ENCODE results near the gene ZNF101. TPM values are rescaled to one million over a fixed set of nuclear protein-coding genes. Genes with fewer than 3 reads are reported as not detected.
"Not testable (repeated sequence)": the region's sequence is repeated elsewhere in the genome, so short reads cannot be mapped to it uniquely, and the experiment has no call there.

Gene ZNF101
- total RNA-seq, 1 experiment from 2014 or later, result 51.4 TPM

GRCh38 chr19:19677579-19677978 is 8.9 kb downstream of the ZNF101 start (continued):
- TF ChIP-seq PRDM15 (CRISPR knock-in tag; IDR thresholded peaks at IDR 0.05) (no peak), CDX4 (CRISPR knock-in tag; IDR thresholded peaks at IDR 0.05; ENCODE audit: borderline replicate concordance) (no peak), IRF2 (CRISPR knock-in tag; IDR thresholded peaks at IDR 0.05; ENCODE audit: borderline replicate concordance, low read depth) (no peak), HMGXB4 (CRISPR knock-in tag; IDR thresholded peaks at IDR 0.05) (no peak), ELF4 (CRISPR knock-in tag; IDR thresholded peaks at IDR 0.05; ENCODE audit: low read depth) (no peak), RELA (CRISPR knock-in tag; IDR thresholded peaks at IDR 0.05; ENCODE audit: borderline replicate concordance) (no peak), ZNF263 (CRISPR knock-in tag; IDR thresholded peaks at IDR 0.05; ENCODE audit: low read depth) (no peak), ZNF416 (CRISPR knock-in tag; IDR thresholded peaks at IDR 0.05) (no peak)

- Mint-ChIP-seq H3K9me3 (peaks cover 8% of the 10 kb centered on the region), H3K36me3 (peaks cover 83% of the 10 kb centered on the region), H3K4me1 (0 out of 2 replicates have a peak, but pooled peaks cover 3% of the 10 kb centered on the region), H3K27me3 (ENCODE audit: low read depth) (no peaks in the 10 kb centered on the region), H3K4me3 (no peak overlapping the region), H3K27ac (no peak overlapping the region)
- ChIA-PET POLR2A (no interaction called here), CTCF (no interaction called here)
- no peak for TF ChIP-seq ATF3 (CRISPR knock-in tag; conservative IDR thresholded peaks at IDR 0.05)
- no peak for TF ChIP-seq HMGA2 (CRISPR knock-in tag; IDR thresholded peaks at IDR 0.05)
- TF ChIP-seq ZNF121 (CRISPR knock-in tag; IDR thresholded peaks at IDR 0.05), result no peak
- TF ChIP-seq ZNF512 (CRISPR knock-in tag; IDR thresholded peaks at IDR 0.05; ENCODE audit: borderline replicate concordance), result no peak
- no peak for TF ChIP-seq RORB (CRISPR knock-in tag; IDR thresholded peaks at IDR 0.05)
- TF ChIP-seq ZBTB21 (CRISPR knock-in tag; IDR thresholded peaks at IDR 0.05; ENCODE audit: borderline replicate concordance), result no peak
- TF ChIP-seq PRRX2 (CRISPR knock-in tag; IDR thresholded peaks at IDR 0.05), result no peak
- TF ChIP-seq PREB (CRISPR knock-in tag; IDR thresholded peaks at IDR 0.05; ENCODE audit: borderline replicate concordance), result no peak
- TF ChIP-seq TEAD1 (CRISPR knock-in tag; IDR thresholded peaks at IDR 0.05), result no peak
- TF ChIP-seq CREB1 (CRISPR knock-in tag; IDR thresholded peaks at IDR 0.05), result no peak
- ATAC-seq (no peak), DNase-seq (ENCODE audit: low spot score) (peak; percentile 1)
Observed at GRCh38 chr19:19679176-19680073, 10.8 kb downstream of the ZNF101 start.

GRCh38 chr19:19686119-19686518 is 17.5 kb downstream of the ZNF101 start:
- H3K4me3 Mint-ChIP-seq; H3K9me3 Mint-ChIP-seq; DNase-seq (ENCODE audit: low spot score); H3K27ac Mint-ChIP-seq; H3K27me3 Mint-ChIP-seq (ENCODE audit: low read depth); ATAC-seq; POLR2A ChIA-PET; H3K4me1 Mint-ChIP-seq: not testable (repeated sequence)
- peaks cover 28% of the 10 kb centered on the region for H3K36me3 Mint-ChIP-seq
- CTCF ChIA-PET, result interaction anchor here (0.7 kb wide), 1 partner anchor 242 kb away, joined by 3 read pairs; no protein-coding TSS in a partner anchor
